Choroid plexus epithelial cell (primary cell): ENCODE results near the gene MIB2.
"Not testable (repeated sequence)": the region's sequence is repeated elsewhere in the genome, so short reads cannot be mapped to it uniquely, and the experiment has no call there.

Source experiments
- DNase-seq: peaks from one replicate; pipeline ENCODE4 v3.0.0-alpha.2; 2010; ENCODE audit warnings: low read depth
- H3K4me3 ChIP-seq: 2 replicates; pipeline ENCODE4 v1.5.1; 2011; ENCODE audit warnings: low read depth, mild to moderate bottlenecking, control low read depth, low read length, moderate library complexity
- CTCF ChIP-seq: conservative IDR thresholded peaks from 2 replicates; pipeline ENCODE4 v1.5.1; 2011; ENCODE audit warnings: low read depth, mild to moderate bottlenecking, control low read depth, inconsistent platforms, low read length, moderate library complexity

The MIB2 gene

GRCh38 chr1:1628754-1629429, 13.6 kb downstream of the MIB2 start:
- no peak for TF ChIP-seq CTCF
- no peak overlapping the region for H3K4me3 ChIP-seq

GRCh38 chr1:1629430-1630190, 14.3 kb downstream of the MIB2 start:
- no peak for TF ChIP-seq CTCF
- H3K4me3 ChIP-seq, result no peak overlapping the region
- DNase-seq, result no peak

More at GRCh38 chr1:1628754-1629429, 13.6 kb downstream of the MIB2 start:
- no peak for DNase-seq

GRCh38 chr1:1630191-1630964, 15.1 kb downstream of the MIB2 start:
- no peak for TF ChIP-seq CTCF
- peak; percentile 83 for DNase-seq
- no peak overlapping the region for H3K4me3 ChIP-seq

GRCh38 chr1:1630965-1631781, 15.9 kb downstream of the MIB2 start:
- DNase-seq, result peak; percentile 35
- TF ChIP-seq CTCF, result no peak
- H3K4me3 ChIP-seq, result no peak overlapping the region

GRCh38 chr1:1631782-1632420, 16.6 kb downstream of the MIB2 start, which contains the start of gene MMP23B:
MMP23B (plus strand) TSS chr1:1632173; CDS start chr1:1632219, 46 bp downstream.
- TF ChIP-seq CTCF, result no peak
- H3K4me3 ChIP-seq, result no peak within 1 kb of the TSS

GRCh38 chr1:1633409-1633808, 18.1 kb downstream of the MIB2 start:
- DNase-seq, H3K4me3 ChIP-seq: not testable (repeated sequence)

More at GRCh38 chr1:1631782-1632420, 16.6 kb downstream of the MIB2 start, which contains the start of gene MMP23B:
- DNase-seq, result no peak

- H3K4me3 ChIP-seq, DNase-seq: not testable (repeated sequence)
Measured at GRCh38 chr1:1634613-1635012, 19.3 kb downstream of the MIB2 start.

- DNase-seq, H3K4me3 ChIP-seq: not testable (repeated sequence)
Measured at GRCh38 chr1:1636621-1637478, 21.6 kb downstream of the MIB2 start.

GRCh38 chr1:1637479-1637875, 22.2 kb downstream of the MIB2 start:
- H3K4me3 ChIP-seq, DNase-seq: not testable (repeated sequence)

GRCh38 chr1:1638528-1638927, 23.2 kb downstream of the MIB2 start:
- not testable (repeated sequence) for H3K4me3 ChIP-seq, DNase-seq
